Stimulated activated memory B cell treated with anti-CD40 and anti-IgM and Interleukin-4, amounts not matched to agents 10 μg/mL and 1 μg/mL and 100 μg/mL, for 72 hours (primary cell): ENCODE measurements around the gene SCNN1B.
A peak's percentile ranks its signal among the peaks of the same experiment; 100 is the strongest.

Source experiments
- ATAC-seq: fragments of 150-1000 bp; cut with Tn5 transposase; 2 replicates; pipeline ENCODE4 v1.10.0; 2021
- H3K27ac Mint-ChIP-seq: one replicate; pipeline ENCODE4 v1.8.0; 2022; ENCODE audit warnings: mild to moderate bottlenecking, mixed read lengths
- H3K27me3 Mint-ChIP-seq: one replicate; pipeline ENCODE4 v1.8.0; 2022; ENCODE audit warnings: mixed read lengths
- H3K36me3 Mint-ChIP-seq: one replicate; pipeline ENCODE4 v1.8.0; 2022; ENCODE audit warnings: mixed read lengths
- H3K4me1 Mint-ChIP-seq: one replicate; pipeline ENCODE4 v1.8.0; 2022; ENCODE audit warnings: mixed read lengths
- H3K4me3 Mint-ChIP-seq: one replicate; pipeline ENCODE4 v1.8.0; 2022; ENCODE audit warnings: mild to moderate bottlenecking, moderate library complexity, mixed read lengths
- H3K9me3 Mint-ChIP-seq: one replicate; pipeline ENCODE4 v1.8.0; 2022; ENCODE audit warnings: mixed read lengths

SCNN1B gene

DNA sequence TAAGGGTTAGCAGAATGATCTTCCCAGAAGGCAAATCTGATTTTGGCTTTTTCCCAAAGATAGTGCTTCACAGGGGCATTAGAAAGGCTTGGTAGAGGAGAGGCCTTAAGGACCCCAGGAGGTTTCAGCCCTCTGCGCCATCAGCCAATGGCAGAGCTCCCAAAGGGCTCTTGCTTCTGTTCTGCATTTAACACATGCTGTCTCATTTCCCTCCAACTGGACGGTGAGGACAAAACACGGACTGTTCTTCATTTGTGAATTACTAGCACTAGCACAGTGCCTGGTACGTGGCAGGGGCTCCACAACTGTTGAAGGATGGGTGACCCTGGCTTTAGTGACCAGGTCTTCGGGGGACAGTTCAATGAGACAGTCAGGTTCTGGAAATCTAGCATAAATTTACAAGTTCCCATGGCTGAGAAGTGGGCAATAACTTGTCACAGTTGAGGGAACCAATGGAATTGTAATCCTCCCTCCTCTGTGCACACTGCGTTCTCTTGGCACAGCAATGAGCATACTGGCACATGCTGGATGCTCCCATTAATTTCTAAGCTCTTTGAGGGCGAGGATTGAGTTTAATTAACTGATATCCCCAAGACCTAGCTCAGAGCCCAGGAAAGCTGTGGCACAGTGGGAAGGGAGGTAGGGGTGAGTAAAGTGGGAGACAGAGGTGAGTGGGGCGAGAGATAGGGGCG, 105.5 kb downstream of the SCNN1B start:
- no peak for ATAC-seq
- H3K9me3 Mint-ChIP-seq: no peaks in the 10 kb centered on the region
- no peaks in the 10 kb centered on the region for H3K4me1 Mint-ChIP-seq
- H3K4me3 Mint-ChIP-seq: no peak overlapping the region
- H3K27ac Mint-ChIP-seq: no peak overlapping the region
- no peaks in the 10 kb centered on the region for H3K27me3 Mint-ChIP-seq
- peaks cover 67% of the 10 kb centered on the region for H3K36me3 Mint-ChIP-seq

- no peaks in the 10 kb centered on the region for H3K4me1 Mint-ChIP-seq
- no peak overlapping the region for H3K4me3 Mint-ChIP-seq
- no peaks in the 10 kb centered on the region for H3K9me3 Mint-ChIP-seq
- peaks cover 67% of the 10 kb centered on the region for H3K36me3 Mint-ChIP-seq
- H3K27ac Mint-ChIP-seq: no peak overlapping the region
- no peaks in the 10 kb centered on the region for H3K27me3 Mint-ChIP-seq
- ATAC-seq: no peak
Measured at GRCh38 chr16:23408242-23408822, 106.2 kb downstream of the SCNN1B start.

GRCh38 chr16:23408823-23409298, 106.8 kb downstream of the SCNN1B start:
- H3K9me3 Mint-ChIP-seq: no peaks in the 10 kb centered on the region
- ATAC-seq: no peak
- H3K4me3 Mint-ChIP-seq: no peak overlapping the region
- no peak overlapping the region for H3K27ac Mint-ChIP-seq
- H3K27me3 Mint-ChIP-seq: no peaks in the 10 kb centered on the region
- peaks cover 70% of the 10 kb centered on the region for H3K36me3 Mint-ChIP-seq
- no peaks in the 10 kb centered on the region for H3K4me1 Mint-ChIP-seq

DNA sequence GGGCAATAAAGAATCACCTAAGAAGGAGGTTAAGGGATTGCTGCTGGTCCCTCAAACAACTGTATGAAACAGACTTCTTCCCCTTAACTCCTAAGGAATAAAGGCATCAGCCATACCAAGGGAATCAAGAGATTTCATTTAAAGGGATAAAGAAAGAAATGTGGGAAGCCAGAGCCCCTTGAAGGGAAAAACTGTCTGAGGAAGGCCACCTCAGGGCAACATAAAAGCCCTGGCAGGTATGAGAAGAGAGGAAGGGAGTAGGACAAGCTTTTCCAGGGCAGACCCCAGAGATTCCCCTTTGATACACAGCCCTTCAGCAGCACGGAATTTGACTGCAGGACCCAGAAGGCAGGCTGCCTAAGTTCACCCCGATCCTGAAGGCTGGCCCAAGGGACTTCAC, 107.4 kb downstream of the SCNN1B start:
- ATAC-seq: no peak
- Mint-ChIP-seq H3K4me1 (no peaks in the 10 kb centered on the region), H3K36me3 (peaks cover 70% of the 10 kb centered on the region), H3K27me3 (no peaks in the 10 kb centered on the region), H3K4me3 (no peak overlapping the region), H3K27ac (no peak overlapping the region), H3K9me3 (no peaks in the 10 kb centered on the region)

GRCh38 chr16:23410176-23410575, 108.1 kb downstream of the SCNN1B start:
- no peak overlapping the region for H3K4me3 Mint-ChIP-seq
- H3K36me3 Mint-ChIP-seq: peaks cover 73% of the 10 kb centered on the region
- no peak for ATAC-seq

DNA sequence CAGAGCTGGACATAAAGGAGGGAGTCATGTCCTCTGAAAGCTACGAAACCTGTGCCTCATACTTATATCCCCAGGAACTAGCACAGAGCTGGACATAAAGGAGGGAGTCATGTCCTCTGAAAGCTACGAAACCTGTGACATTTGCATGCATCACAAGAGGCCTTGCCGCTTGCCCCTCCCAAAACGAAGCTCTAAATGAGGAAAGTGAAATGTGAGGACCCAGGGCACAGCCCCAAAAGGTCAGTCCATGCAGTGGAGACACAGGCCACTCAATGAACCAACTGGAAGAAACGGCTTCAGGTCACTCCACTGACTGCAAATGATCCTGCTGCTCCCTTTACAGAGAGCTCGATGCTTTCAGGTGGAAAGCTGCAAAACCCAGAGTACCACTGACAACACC, 112.6 kb downstream of the SCNN1B start:
- H3K27me3 Mint-ChIP-seq: no peaks in the 10 kb centered on the region
- H3K36me3 Mint-ChIP-seq: peaks cover 51% of the 10 kb centered on the region
- no peaks in the 10 kb centered on the region for H3K4me1 Mint-ChIP-seq
- no peak for ATAC-seq
- no peak overlapping the region for H3K4me3 Mint-ChIP-seq
- H3K9me3 Mint-ChIP-seq: no peaks in the 10 kb centered on the region
- H3K27ac Mint-ChIP-seq: no peak overlapping the region

More at GRCh38 chr16:23410176-23410575, 108.1 kb downstream of the SCNN1B start:
- no peaks in the 10 kb centered on the region for H3K27me3 Mint-ChIP-seq
- H3K27ac Mint-ChIP-seq: no peak overlapping the region
- no peaks in the 10 kb centered on the region for H3K4me1 Mint-ChIP-seq
- no peaks in the 10 kb centered on the region for H3K9me3 Mint-ChIP-seq

DNA sequence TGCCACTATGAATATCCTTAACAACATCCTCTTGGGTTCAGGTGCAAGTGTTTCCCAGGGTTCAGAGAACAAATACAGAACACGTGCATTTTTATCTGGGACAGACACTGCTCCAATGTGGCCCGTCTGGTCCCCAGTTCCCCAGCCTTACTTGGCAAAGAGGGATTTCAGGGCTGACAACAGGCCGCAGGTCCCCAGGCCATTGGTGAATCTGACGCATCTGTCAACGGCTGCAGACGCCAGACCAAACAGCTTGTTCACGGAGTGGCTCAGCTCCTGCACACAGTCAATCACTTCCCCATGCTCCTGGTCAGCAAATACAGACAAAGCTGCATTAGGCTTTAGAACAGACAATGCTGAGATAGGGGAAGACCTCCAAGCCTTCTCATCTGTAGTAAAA, 114.7 kb downstream of the SCNN1B start:
- Mint-ChIP-seq H3K4me3 (no peak overlapping the region), H3K4me1 (no peaks in the 10 kb centered on the region), H3K9me3 (no peaks in the 10 kb centered on the region), H3K27me3 (no peaks in the 10 kb centered on the region), H3K36me3 (peaks cover 57% of the 10 kb centered on the region), H3K27ac (no peak overlapping the region)
- ATAC-seq: no peak

GRCh38 chr16:23420011-23420410, 117.9 kb downstream of the SCNN1B start:
- Mint-ChIP-seq H3K36me3 (peaks cover 46% of the 10 kb centered on the region), H3K4me1 (no peaks in the 10 kb centered on the region), H3K9me3 (no peaks in the 10 kb centered on the region), H3K4me3 (no peak overlapping the region), H3K27ac (no peak overlapping the region), H3K27me3 (no peaks in the 10 kb centered on the region)
- ATAC-seq: no peak

DNA sequence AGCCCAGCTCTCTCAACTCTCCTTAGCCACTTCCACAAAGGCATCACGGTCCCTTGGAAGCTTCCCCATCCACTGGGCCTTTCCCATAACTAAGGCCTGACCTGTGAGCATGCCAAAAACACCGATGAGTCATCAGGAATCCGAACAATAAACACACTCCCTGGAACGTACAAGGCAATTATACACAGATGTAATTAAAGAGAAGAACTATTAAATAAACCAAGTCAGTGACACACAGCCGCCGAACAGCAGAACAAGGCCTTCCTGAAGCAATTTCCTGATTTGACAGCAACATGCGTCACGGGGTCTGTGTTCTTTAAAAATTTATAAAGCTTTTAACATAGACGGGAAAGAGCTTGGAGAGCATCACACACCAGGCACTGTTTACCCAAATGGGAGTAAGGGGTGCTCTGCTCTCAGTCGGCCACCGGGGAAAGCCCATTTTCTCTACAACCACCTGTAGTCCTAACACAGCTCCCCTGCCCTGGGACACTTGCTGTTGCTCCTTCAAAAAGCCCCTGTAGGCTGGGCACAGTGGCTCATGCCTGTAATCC, 121.5 kb downstream of the SCNN1B start:
- no peaks in the 10 kb centered on the region for H3K27me3 Mint-ChIP-seq
- ATAC-seq: no peak
- no peaks in the 10 kb centered on the region for H3K9me3 Mint-ChIP-seq
- no peaks in the 10 kb centered on the region for H3K4me1 Mint-ChIP-seq
- peaks cover 51% of the 10 kb centered on the region for H3K36me3 Mint-ChIP-seq
- no peak overlapping the region for H3K27ac Mint-ChIP-seq
- no peak overlapping the region for H3K4me3 Mint-ChIP-seq

- H3K27me3 Mint-ChIP-seq: no peaks in the 10 kb centered on the region
- H3K4me3 Mint-ChIP-seq: no peak overlapping the region
- peaks cover 59% of the 10 kb centered on the region for H3K36me3 Mint-ChIP-seq
- ATAC-seq: no peak
- no peaks in the 10 kb centered on the region for H3K9me3 Mint-ChIP-seq
- H3K27ac Mint-ChIP-seq: no peak overlapping the region
- H3K4me1 Mint-ChIP-seq: no peaks in the 10 kb centered on the region
Measured at GRCh38 chr16:23424292-23424958, 122.3 kb downstream of the SCNN1B start.

DNA sequence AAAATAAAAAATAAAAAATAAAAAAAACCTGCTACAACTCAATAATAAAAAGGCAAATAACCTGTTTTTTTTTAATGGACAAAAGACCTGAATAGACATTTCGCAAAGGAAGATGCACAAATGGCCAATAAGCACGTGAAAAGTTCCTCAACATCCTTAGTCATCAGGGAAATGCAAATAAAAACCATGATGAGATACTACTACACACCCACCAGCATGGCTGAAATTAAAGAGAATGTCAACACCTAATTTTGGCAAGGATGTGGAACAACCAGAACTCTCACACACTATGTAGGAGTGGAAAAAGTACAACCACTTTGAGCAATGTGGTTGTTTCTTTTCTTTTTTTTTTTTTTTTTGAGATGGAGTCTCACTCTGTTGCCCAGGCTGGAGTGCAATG, 126.2 kb downstream of the SCNN1B start:
- H3K9me3 Mint-ChIP-seq: no peaks in the 10 kb centered on the region
- no peak overlapping the region for H3K27ac Mint-ChIP-seq
- peaks cover 65% of the 10 kb centered on the region for H3K36me3 Mint-ChIP-seq
- peak; percentile 50 for ATAC-seq
- no peaks in the 10 kb centered on the region for H3K4me1 Mint-ChIP-seq
- no peaks in the 10 kb centered on the region for H3K27me3 Mint-ChIP-seq
- H3K4me3 Mint-ChIP-seq: no peak overlapping the region
